ENCODE measurements around the gene PLEKHA5. TPM values are rescaled to one million over a fixed set of nuclear protein-coding genes. Genes with fewer than 3 reads are reported as not detected.

Gene PLEKHA5
- total RNA-seq, 6 experiments from 2014 or later, result 15.7 to 22.6 (median 18.6) TPM

- Mint-ChIP-seq H3K36me3 (ENCODE audit: low read depth) (peaks cover 30% of the 10 kb centered on the region), H3K4me1 (ENCODE audit: low read depth) (peaks cover 41% of the 10 kb centered on the region), H3K27ac (no peak overlapping the region), H3K27me3 (ENCODE audit: insufficient read depth) (no peaks in the 10 kb centered on the region), H3K4me3 (no peak overlapping the region; the same call in 1 of the 2 replicates), H3K9me3 (peaks cover 18% of the 10 kb centered on the region)
- no peak for TF ChIP-seq CTCF (IDR thresholded peaks at IDR 0.05)
- no peak for DNase-seq
Measured at GRCh38 chr12:19128485-19128884, 1.0 kb upstream of the PLEKHA5 start.

- H3K27ac Mint-ChIP-seq, result peak overlapping the region; percentile 86
- H3K4me1 Mint-ChIP-seq (ENCODE audit: low read depth), result peaks cover 47% of the 10 kb centered on the region
- peaks cover 30% of the 10 kb centered on the region for H3K36me3 Mint-ChIP-seq (ENCODE audit: low read depth)
- TF ChIP-seq CTCF (IDR thresholded peaks at IDR 0.05), result no peak
- DNase-seq, result no peak
- H3K9me3 Mint-ChIP-seq, result peaks cover 18% of the 10 kb centered on the region
- H3K4me3 Mint-ChIP-seq, result peak overlapping the region; percentile 76
- no peaks in the 10 kb centered on the region for H3K27me3 Mint-ChIP-seq (ENCODE audit: insufficient read depth)
Measured at GRCh38 chr12:19129122-19129485, 429 bp upstream of the PLEKHA5 start.

- DNase-seq, result no peak
- no peak; the same call in 1 of the 2 replicates for TF ChIP-seq CTCF (IDR thresholded peaks at IDR 0.05)
- Mint-ChIP-seq H3K27ac (peak overlapping the region; percentile 88), H3K4me1 (ENCODE audit: low read depth) (peaks cover 52% of the 10 kb centered on the region), H3K4me3 (peak overlapping the region; percentile 97), H3K36me3 (ENCODE audit: low read depth) (peaks cover 37% of the 10 kb centered on the region), H3K9me3 (peaks cover 18% of the 10 kb centered on the region), H3K27me3 (ENCODE audit: insufficient read depth) (no peaks in the 10 kb centered on the region)
Measured at GRCh38 chr12:19130224-19131024, 891 bp downstream of the PLEKHA5 start.

- peak overlapping the region; percentile 88 for H3K27ac Mint-ChIP-seq
- peaks cover 36% of the 10 kb centered on the region for H3K36me3 Mint-ChIP-seq (ENCODE audit: low read depth)
- H3K9me3 Mint-ChIP-seq, result peaks cover 18% of the 10 kb centered on the region
- TF ChIP-seq CTCF (IDR thresholded peaks at IDR 0.05), result no peak
- no peaks in the 10 kb centered on the region for H3K27me3 Mint-ChIP-seq (ENCODE audit: insufficient read depth)
- H3K4me1 Mint-ChIP-seq (ENCODE audit: low read depth), result peaks cover 49% of the 10 kb centered on the region
- peak; percentile 42 for DNase-seq
- H3K4me3 Mint-ChIP-seq, result peak overlapping the region; percentile 97
Measured at GRCh38 chr12:19131025-19131444, 1.5 kb downstream of the PLEKHA5 start.

- TF ChIP-seq CTCF (IDR thresholded peaks at IDR 0.05), result no peak
- H3K4me3 Mint-ChIP-seq, result peak overlapping the region; percentile 60
- peaks cover 30% of the 10 kb centered on the region for H3K36me3 Mint-ChIP-seq (ENCODE audit: low read depth)
- DNase-seq, result peak; percentile 98
- H3K27me3 Mint-ChIP-seq (ENCODE audit: insufficient read depth), result no peaks in the 10 kb centered on the region
- no peaks in the 10 kb centered on the region for H3K9me3 Mint-ChIP-seq
- peak overlapping the region; percentile 80 for H3K27ac Mint-ChIP-seq
- H3K4me1 Mint-ChIP-seq (ENCODE audit: low read depth), result peaks cover 69% of the 10 kb centered on the region
Measured at GRCh38 chr12:19138551-19138950, 9.0 kb downstream of the PLEKHA5 start.

All from HFFc6 (cell line).